Putamen (tissue), 1 donor: ENCODE measurements around the gene TRIM2.

Experiments used
- DNase-seq: peaks from one replicate; pipeline ENCODE4 v3.0.0-alpha.2; 2016; ENCODE audit warnings: low spot score

The TRIM2 gene

GRCh38 chr4:153222707-153223426 is 18.6 kb downstream of the TRIM2 start:
- no peak for DNase-seq

- DNase-seq, result no peak
Observed at GRCh38 chr4:153223427-153223801, 19.2 kb downstream of the TRIM2 start.

GRCh38 chr4:153223930-153224329 is 19.7 kb downstream of the TRIM2 start:
- DNase-seq, result no peak

GRCh38 chr4:153224474-153224873 is 20.2 kb downstream of the TRIM2 start:
- no peak for DNase-seq

GRCh38 chr4:153227469-153228075 is 23.3 kb downstream of the TRIM2 start:
- no peak for DNase-seq

GRCh38 chr4:153228512-153229140 is 24.4 kb downstream of the TRIM2 start:
- DNase-seq, result no peak

GRCh38 chr4:153229545-153229944 is 25.3 kb downstream of the TRIM2 start:
- DNase-seq, result no peak

GRCh38 chr4:153232768-153233167 is 28.5 kb downstream of the TRIM2 start:
- no peak for DNase-seq

GRCh38 chr4:153233761-153234371 is 29.6 kb downstream of the TRIM2 start:
- DNase-seq, result no peak

GRCh38 chr4:153234885-153235284 is 30.6 kb downstream of the TRIM2 start:
- no peak for DNase-seq

- no peak for DNase-seq
Observed at GRCh38 chr4:153238135-153238919, 34.1 kb downstream of the TRIM2 start.

- DNase-seq, result no peak
Observed at GRCh38 chr4:153239409-153239808, 35.2 kb downstream of the TRIM2 start.

- DNase-seq, result no peak
Observed at GRCh38 chr4:153241295-153241694, 37.1 kb downstream of the TRIM2 start.

GRCh38 chr4:153241970-153242838 is 38.0 kb downstream of the TRIM2 start:
- no peak for DNase-seq

- DNase-seq, result no peak
Observed at GRCh38 chr4:153242839-153243324, 38.6 kb downstream of the TRIM2 start.

GRCh38 chr4:153243468-153243867 is 39.2 kb downstream of the TRIM2 start:
- DNase-seq, result no peak

- DNase-seq, result no peak
Observed at GRCh38 chr4:153244969-153245368, 40.7 kb downstream of the TRIM2 start.

GRCh38 chr4:153245775-153246174 is 41.5 kb downstream of the TRIM2 start:
- DNase-seq, result no peak

- DNase-seq, result no peak
Observed at GRCh38 chr4:153246446-153247115, 42.3 kb downstream of the TRIM2 start.

- DNase-seq, result no peak
Observed at GRCh38 chr4:153247116-153247490, 42.9 kb downstream of the TRIM2 start.
